Endodermal cell (in vitro differentiated cells): Measurements from ENCODE around the gene NAA40. TPM values are rescaled to one million over a fixed set of nuclear protein-coding genes. Genes with fewer than 3 reads are reported as not detected.

Experiments
- DNase-seq: peaks from one replicate; pipeline ENCODE4 v3.0.0-alpha.2; 2017
- H3K27ac ChIP-seq: 2 replicates; pipeline ENCODE4 v1.5.1; 2013; ENCODE audit warnings: mild to moderate bottlenecking, low read depth, low read length, moderate library complexity
- H3K27me3 ChIP-seq: 2 replicates; pipeline ENCODE4 v1.6.1; 2013; ENCODE audit warnings: mild to moderate bottlenecking, low read length, moderate library complexity; ENCODE audit not compliant: insufficient read depth, control insufficient read depth, poor library complexity, severe bottlenecking
- H3K36me3 ChIP-seq: 2 replicates; pipeline ENCODE4 v1.7.0; 2013; ENCODE audit warnings: mild to moderate bottlenecking, low read length, moderate library complexity; ENCODE audit not compliant: control insufficient read depth, insufficient read depth
- H3K4me1 ChIP-seq: one replicate; pipeline ENCODE4 v1.7.0; 2013; ENCODE audit warnings: low read length; ENCODE audit not compliant: control insufficient read depth, insufficient read depth
- H3K4me3 ChIP-seq: 2 replicates; pipeline ENCODE4 v1.5.1; 2013; ENCODE audit warnings: mild to moderate bottlenecking, low read length, moderate library complexity
- H3K9ac ChIP-seq: 2 replicates; pipeline ENCODE4 v1.6.1; 2013; ENCODE audit warnings: mild to moderate bottlenecking, low read length, moderate library complexity; ENCODE audit not compliant: poor library complexity, severe bottlenecking; ENCODE audit errors: extremely low read depth
- H3K9me3 ChIP-seq: 2 replicates; pipeline ENCODE4 v1.6.1; 2013; ENCODE audit warnings: mild to moderate bottlenecking, low read length, moderate library complexity; ENCODE audit not compliant: control insufficient read depth
- H3K27ac Mint-ChIP-seq: 2 replicates; pipeline ENCODE4 v1.8.0; 2020; ENCODE audit warnings: mixed read lengths
- H3K27me3 Mint-ChIP-seq: 2 replicates; pipeline ENCODE4 v1.8.0; 2021; ENCODE audit warnings: mild to moderate bottlenecking, mixed read lengths; ENCODE audit not compliant: insufficient read depth
- H3K36me3 Mint-ChIP-seq: 2 replicates; pipeline ENCODE4 v1.8.0; 2020; ENCODE audit warnings: low read depth, mixed read lengths
- H3K4me1 Mint-ChIP-seq: 2 replicates; pipeline ENCODE4 v1.8.0; 2020; ENCODE audit warnings: mixed read lengths
- H3K4me3 Mint-ChIP-seq: 2 replicates; pipeline ENCODE4 v1.8.0; 2020; ENCODE audit warnings: mild to moderate bottlenecking, moderate library complexity, mixed read lengths
- H3K9me3 Mint-ChIP-seq: 2 replicates; pipeline ENCODE4 v1.8.0; 2020; ENCODE audit warnings: mild to moderate bottlenecking, mixed read lengths
- WGBS, 2 experiments: methylation state at CpG; one replicate each; pipeline versions ENCODE4 v1.1.5 to v1.1.7; 2013; ENCODE audit warnings: missing lambda C conversion rate in 2 of 2, mixed read lengths in 1 of 2; ENCODE audit not compliant: insufficient coverage in 1 of 2, insufficient read length in 1 of 2; 5-methylcytosine and 5-hydroxymethylcytosine counted together
- total RNA-seq, 2 donors: library from RNA; stranded (reverse); fragmentation: NEBNext Ultra II Directional in 1 of 2; extraction: Animal tissue kit (Norgen Biotek cat#: 25700) in 1 of 2; gene quantifications; 2 replicates in 1 of 2; 3 replicates in 1 of 2; pipeline ENCODE4 v1.2.1, GENCODE V29; 2021
- TF ChIP-seq, protein P1 (sequence below): fragments of 200-600 bp; sonication (generic); conservative IDR thresholded peaks from 2 replicates; pipeline ENCODE4 v1.5.0; 2021; ENCODE audit warnings: antibody characterized with exemption, mild to moderate bottlenecking

Gene NAA40
- total RNA-seq, 2 donors from 2014 or later, result 47.2 to 53.5 TPM

DNA sequence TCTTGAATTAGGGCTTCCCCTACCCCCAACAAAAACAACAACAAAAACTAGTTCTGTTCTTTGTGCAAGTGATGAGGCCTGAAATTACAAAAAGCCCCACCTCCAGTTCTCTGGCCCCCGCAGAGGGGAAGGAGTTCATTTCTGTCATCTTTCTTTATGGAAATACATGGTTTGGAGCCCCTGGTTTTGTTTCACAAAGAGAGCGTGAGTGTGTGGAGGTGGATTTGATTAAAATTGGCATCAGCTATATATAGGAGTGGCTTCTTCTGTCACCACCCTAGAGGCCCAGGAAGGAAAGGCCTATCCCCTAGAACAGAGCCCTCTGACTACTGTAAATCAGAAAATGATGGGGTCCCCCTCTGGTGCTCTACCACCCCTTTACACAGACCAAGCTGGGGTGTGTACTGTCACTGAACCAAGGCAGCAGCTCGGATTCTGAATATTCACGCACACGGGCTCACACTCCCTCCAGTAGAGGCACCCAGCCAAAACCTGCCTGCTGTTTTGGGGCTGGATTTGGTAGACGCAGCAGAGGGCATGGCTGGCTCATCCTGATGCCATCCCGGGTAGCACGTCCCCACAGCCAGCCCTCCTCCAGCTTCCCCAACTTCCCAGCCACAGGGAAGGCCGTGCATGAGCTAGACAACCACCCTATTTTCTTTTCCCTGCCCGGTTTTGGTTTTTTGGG is 41.2 kb upstream of the NAA40 start:
- no peak overlapping the region for H3K27ac ChIP-seq
- H3K9me3 Mint-ChIP-seq, result no peaks in the 10 kb centered on the region
- H3K27ac Mint-ChIP-seq, result no peak overlapping the region
- peaks cover 88% of the 10 kb centered on the region for H3K36me3 ChIP-seq
- no peak overlapping the region for H3K9ac ChIP-seq
- no peaks in the 10 kb centered on the region for H3K4me1 ChIP-seq
- peaks cover 4% of the 10 kb centered on the region for H3K9me3 ChIP-seq
- no peaks in the 10 kb centered on the region for H3K4me1 Mint-ChIP-seq
- no peak overlapping the region for H3K4me3 ChIP-seq
- DNase-seq, result no peak
- TF ChIP-seq, protein P1, sequence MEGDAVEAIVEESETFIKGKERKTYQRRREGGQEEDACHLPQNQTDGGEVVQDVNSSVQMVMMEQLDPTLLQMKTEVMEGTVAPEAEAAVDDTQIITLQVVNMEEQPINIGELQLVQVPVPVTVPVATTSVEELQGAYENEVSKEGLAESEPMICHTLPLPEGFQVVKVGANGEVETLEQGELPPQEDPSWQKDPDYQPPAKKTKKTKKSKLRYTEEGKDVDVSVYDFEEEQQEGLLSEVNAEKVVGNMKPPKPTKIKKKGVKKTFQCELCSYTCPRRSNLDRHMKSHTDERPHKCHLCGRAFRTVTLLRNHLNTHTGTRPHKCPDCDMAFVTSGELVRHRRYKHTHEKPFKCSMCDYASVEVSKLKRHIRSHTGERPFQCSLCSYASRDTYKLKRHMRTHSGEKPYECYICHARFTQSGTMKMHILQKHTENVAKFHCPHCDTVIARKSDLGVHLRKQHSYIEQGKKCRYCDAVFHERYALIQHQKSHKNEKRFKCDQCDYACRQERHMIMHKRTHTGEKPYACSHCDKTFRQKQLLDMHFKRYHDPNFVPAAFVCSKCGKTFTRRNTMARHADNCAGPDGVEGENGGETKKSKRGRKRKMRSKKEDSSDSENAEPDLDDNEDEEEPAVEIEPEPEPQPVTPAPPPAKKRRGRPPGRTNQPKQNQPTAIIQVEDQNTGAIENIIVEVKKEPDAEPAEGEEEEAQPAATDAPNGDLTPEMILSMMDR, result no peak
- 95% methylated on average over 4 to 10 of the region's 10 CpGs for WGBS, 2 experiments
- peaks cover 59% of the 10 kb centered on the region for H3K36me3 Mint-ChIP-seq
- no peaks in the 10 kb centered on the region for H3K27me3 ChIP-seq
- H3K27me3 Mint-ChIP-seq, result no peaks in the 10 kb centered on the region
- H3K4me3 Mint-ChIP-seq, result no peak overlapping the region

DNA sequence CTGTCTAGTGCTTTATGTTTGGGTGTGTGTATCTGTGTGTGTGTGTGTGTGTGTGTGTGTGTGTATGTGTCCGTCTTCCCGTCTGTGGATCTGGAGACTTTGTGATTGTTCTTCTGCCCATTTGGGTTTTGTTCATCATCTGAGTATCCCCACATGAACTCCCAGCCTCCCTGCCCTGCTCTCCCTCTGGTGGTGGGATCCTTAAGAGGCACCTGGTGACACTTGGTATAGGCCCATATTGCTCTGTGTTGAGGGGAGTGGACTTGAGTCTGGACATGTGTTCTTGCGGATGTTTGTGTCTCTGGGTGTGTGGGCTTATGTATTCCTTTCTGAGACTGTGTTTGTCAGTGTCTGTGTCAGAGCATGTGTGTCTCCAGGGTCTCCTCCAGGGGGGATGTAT is 37.1 kb upstream of the NAA40 start:
- H3K4me3 Mint-ChIP-seq, result no peak overlapping the region
- H3K9me3 Mint-ChIP-seq, result no peaks in the 10 kb centered on the region
- no peaks in the 10 kb centered on the region for H3K27me3 Mint-ChIP-seq
- WGBS, 2 experiments, result 72% methylated on average over 3 of the region's 3 CpGs; no CpG with 5 or more reads in 1 of the 2 experiments
- no peaks in the 10 kb centered on the region for H3K27me3 ChIP-seq
- no peaks in the 10 kb centered on the region for H3K4me1 Mint-ChIP-seq
- H3K27ac Mint-ChIP-seq, result peak overlapping the region; percentile 72
- no peaks in the 10 kb centered on the region for H3K4me1 ChIP-seq
- H3K9me3 ChIP-seq, result no peaks in the 10 kb centered on the region
- H3K36me3 Mint-ChIP-seq, result peaks cover 58% of the 10 kb centered on the region
- H3K9ac ChIP-seq, result no peak overlapping the region
- TF ChIP-seq, protein P1, result peak; percentile 69
- H3K36me3 ChIP-seq, result peaks cover 82% of the 10 kb centered on the region
- no peak overlapping the region for H3K4me3 ChIP-seq
- H3K27ac ChIP-seq, result no peak overlapping the region
- DNase-seq, result peak; percentile 74

DNA sequence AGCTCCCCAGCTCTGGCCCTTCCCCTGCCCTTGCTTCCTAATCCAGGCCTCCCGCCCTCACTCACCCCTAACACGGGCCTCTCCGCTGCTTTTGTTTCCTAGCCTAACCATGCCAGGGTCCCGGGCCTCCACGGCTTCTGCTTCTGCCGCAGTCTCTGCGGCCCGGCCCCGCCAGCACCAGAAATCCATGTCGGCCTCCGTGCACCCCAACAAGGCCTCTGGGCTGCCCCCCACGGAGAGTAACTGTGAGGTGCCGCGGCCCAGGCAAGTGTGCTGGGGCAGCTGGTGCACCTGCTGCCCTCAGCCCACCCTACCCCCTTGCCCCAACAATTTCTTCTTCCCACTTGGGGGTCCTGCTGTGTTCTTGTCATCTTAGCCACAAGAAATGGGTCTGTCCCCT is 34.9 kb upstream of the NAA40 start:
- Histone ChIP-seq H3K4me3 (no peak overlapping the region), H3K4me1 (no peaks in the 10 kb centered on the region), H3K9ac (no peak overlapping the region), H3K9me3 (no peaks in the 10 kb centered on the region), H3K27ac (no peak overlapping the region), H3K27me3 (no peaks in the 10 kb centered on the region), H3K36me3 (peaks cover 60% of the 10 kb centered on the region)
- DNase-seq, result no peak
- Mint-ChIP-seq H3K9me3 (no peaks in the 10 kb centered on the region), H3K27ac (peak overlapping the region; percentile 57), H3K4me1 (no peaks in the 10 kb centered on the region), H3K27me3 (no peaks in the 10 kb centered on the region), H3K4me3 (no peak overlapping the region), H3K36me3 (peaks cover 46% of the 10 kb centered on the region)
- TF ChIP-seq, protein P1, result no peak
- WGBS, 2 experiments, result 93 to 97% methylated on average over 11 to 14 of the region's 14 CpGs
